SU-DHL-6 (cell line): Measurements from ENCODE around the gene DEDD2.
A peak's percentile ranks its signal among the peaks of the same experiment; 100 is the strongest.

Experiments used
- EZH2phosphoT487 ChIP-seq: fragments of 200-600 bp; sonication (generic), shearing (Covaris generic); conservative IDR thresholded peaks from 2 replicates; pipeline ENCODE4 v1.6.1; 2018; ENCODE audit warnings: mild to moderate bottlenecking, antibody characterized with exemption, low read length, moderate library complexity, mixed read lengths
- TF ChIP-seq, protein P1 (sequence below): fragments of 200-600 bp; sonication (generic); IDR thresholded peaks from one replicate; pipeline ENCODE4 v1.5.1; 2017; ENCODE audit warnings: antibody characterized with exemption, mild to moderate bottlenecking, low read length, moderate library complexity; ENCODE audit not compliant: insufficient read depth, poor library complexity, severe bottlenecking

DNA sequence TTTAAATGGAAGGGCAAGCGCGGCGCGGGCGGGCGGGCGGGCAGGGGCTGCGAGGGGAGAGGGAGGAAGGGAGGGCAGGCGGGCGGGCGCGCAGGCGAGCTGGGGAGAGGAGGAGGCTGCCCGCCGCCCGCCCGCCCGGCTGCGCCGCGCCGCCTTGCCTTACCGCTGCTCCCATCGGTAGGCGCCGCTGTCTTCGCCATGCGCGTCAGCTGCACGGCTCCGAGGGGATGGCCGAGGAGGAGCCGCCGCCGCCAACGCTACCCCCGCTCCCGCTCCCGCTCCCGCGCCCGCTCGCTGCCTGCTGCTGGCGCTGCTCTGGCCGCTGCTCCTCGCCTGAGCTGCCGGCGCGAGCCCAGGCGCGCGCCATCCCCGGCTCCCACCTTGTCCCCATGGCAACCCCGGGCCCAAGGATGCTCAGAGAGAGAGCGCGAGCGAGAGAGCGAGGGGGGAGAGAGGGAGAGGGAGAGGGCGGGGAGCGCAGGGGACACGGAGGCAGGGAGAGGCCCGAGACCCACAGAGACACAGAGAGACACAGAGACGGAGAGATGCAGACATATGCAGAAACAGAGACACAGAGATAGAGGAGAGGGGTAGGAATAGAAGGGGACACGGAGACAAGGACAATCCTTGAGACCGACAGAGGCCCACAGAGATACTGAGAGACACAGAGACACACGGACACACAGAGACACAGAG is 40.3 kb downstream of the DEDD2 start:
- TF ChIP-seq, protein P1, sequence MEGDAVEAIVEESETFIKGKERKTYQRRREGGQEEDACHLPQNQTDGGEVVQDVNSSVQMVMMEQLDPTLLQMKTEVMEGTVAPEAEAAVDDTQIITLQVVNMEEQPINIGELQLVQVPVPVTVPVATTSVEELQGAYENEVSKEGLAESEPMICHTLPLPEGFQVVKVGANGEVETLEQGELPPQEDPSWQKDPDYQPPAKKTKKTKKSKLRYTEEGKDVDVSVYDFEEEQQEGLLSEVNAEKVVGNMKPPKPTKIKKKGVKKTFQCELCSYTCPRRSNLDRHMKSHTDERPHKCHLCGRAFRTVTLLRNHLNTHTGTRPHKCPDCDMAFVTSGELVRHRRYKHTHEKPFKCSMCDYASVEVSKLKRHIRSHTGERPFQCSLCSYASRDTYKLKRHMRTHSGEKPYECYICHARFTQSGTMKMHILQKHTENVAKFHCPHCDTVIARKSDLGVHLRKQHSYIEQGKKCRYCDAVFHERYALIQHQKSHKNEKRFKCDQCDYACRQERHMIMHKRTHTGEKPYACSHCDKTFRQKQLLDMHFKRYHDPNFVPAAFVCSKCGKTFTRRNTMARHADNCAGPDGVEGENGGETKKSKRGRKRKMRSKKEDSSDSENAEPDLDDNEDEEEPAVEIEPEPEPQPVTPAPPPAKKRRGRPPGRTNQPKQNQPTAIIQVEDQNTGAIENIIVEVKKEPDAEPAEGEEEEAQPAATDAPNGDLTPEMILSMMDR, result peak; percentile 21
- peak; percentile 51; the same call in 1 of the 2 replicates for TF ChIP-seq EZH2phosphoT487
